22Rv1 (cell line): ENCODE measurements around the gene HOXD3.

ENCODE experiments used
- H3K27ac ChIP-seq: fragments of 450-650 bp; 2 replicates; pipeline ENCODE4 v1.5.1; 2017
- ZFX ChIP-seq: fragments of 450-650 bp; IDR thresholded peaks from 2 replicates; pipeline ENCODE4 v1.6.1; 2017; ENCODE audit warnings: antibody characterized with exemption, borderline replicate concordance
- TF ChIP-seq, protein P1 (sequence below): fragments of 450-650 bp; IDR thresholded peaks from 2 replicates; pipeline ENCODE4 v1.5.1; 2017; ENCODE audit warnings: mild to moderate bottlenecking

Gene HOXD3

DNA sequence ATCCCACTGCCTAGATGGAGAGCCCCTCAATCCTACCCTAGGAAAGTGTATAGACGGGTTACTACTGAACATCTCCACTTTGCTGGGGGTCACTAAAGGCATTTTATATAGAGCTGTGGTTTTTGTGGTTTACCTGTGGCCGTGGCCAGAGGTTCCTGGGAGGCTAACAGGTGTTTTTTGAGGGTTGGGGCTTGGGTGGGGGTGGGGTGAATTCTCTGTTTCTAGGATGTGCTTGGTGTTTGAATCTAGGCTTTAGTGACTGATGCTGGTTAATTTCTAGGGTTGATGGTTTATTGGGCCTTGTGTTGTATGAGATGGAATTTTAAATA is 19.9 kb upstream of the HOXD3 start:
- TF ChIP-seq, protein P1, sequence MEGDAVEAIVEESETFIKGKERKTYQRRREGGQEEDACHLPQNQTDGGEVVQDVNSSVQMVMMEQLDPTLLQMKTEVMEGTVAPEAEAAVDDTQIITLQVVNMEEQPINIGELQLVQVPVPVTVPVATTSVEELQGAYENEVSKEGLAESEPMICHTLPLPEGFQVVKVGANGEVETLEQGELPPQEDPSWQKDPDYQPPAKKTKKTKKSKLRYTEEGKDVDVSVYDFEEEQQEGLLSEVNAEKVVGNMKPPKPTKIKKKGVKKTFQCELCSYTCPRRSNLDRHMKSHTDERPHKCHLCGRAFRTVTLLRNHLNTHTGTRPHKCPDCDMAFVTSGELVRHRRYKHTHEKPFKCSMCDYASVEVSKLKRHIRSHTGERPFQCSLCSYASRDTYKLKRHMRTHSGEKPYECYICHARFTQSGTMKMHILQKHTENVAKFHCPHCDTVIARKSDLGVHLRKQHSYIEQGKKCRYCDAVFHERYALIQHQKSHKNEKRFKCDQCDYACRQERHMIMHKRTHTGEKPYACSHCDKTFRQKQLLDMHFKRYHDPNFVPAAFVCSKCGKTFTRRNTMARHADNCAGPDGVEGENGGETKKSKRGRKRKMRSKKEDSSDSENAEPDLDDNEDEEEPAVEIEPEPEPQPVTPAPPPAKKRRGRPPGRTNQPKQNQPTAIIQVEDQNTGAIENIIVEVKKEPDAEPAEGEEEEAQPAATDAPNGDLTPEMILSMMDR = no peak
- no peak for TF ChIP-seq ZFX

GRCh38 chr2:176137906-176138305 is 19.2 kb upstream of the HOXD3 start:
- H3K27ac ChIP-seq = no peak overlapping the region
- no peak for TF ChIP-seq ZFX
- TF ChIP-seq, protein P1 = no peak

More for the DNA sequence above, 19.9 kb upstream of the HOXD3 start:
- no peak overlapping the region for H3K27ac ChIP-seq

- TF ChIP-seq, protein P1 = no peak
- no peak for TF ChIP-seq ZFX
- H3K27ac ChIP-seq = no peak overlapping the region
These were observed 18.6 kb upstream of the HOXD3 start for GRCh38 chr2:176138526-176138922.

DNA sequence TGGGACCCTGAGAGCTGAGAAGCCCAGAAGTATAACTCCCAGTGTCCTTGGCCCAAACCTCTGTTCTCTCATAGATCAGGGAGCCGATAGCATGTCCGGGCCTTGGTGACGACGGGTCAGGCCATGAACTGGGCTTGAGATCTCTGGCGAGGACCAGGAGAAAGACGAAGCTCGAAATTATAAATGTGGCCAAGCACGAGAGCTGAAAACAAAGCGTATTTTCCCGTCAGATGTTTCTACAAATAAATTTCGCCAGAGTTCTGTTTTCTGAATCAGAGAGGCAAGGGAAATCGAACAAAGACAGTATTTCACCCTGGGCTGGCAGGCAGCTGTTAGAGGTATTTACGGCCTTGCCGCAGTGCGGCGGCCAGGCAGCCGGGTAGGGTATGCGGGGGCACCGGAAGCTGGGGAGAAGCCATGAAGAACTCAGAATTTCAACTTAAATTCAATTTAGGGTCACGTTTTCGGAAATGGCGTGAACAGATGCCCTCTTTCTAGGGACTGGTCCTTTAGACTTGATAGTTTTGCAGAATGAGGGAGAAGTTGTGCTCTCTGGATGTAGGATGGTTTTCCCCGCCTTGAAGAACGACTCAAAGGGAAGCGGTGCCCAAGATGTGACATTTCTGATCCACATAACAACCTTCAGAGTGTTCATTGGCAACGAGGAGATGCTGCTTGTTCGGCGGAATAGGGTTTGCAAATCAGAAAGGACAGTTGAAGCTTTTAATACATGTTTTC is 18.0 kb upstream of the HOXD3 start:
- no peak overlapping the region for H3K27ac ChIP-seq
- no peak for TF ChIP-seq ZFX
- TF ChIP-seq, protein P1 = no peak

GRCh38 chr2:176139661-176140512 is 17.2 kb upstream of the HOXD3 start:
- H3K27ac ChIP-seq = no peak overlapping the region
- TF ChIP-seq, protein P1 = no peak
- TF ChIP-seq ZFX = no peak

DNA sequence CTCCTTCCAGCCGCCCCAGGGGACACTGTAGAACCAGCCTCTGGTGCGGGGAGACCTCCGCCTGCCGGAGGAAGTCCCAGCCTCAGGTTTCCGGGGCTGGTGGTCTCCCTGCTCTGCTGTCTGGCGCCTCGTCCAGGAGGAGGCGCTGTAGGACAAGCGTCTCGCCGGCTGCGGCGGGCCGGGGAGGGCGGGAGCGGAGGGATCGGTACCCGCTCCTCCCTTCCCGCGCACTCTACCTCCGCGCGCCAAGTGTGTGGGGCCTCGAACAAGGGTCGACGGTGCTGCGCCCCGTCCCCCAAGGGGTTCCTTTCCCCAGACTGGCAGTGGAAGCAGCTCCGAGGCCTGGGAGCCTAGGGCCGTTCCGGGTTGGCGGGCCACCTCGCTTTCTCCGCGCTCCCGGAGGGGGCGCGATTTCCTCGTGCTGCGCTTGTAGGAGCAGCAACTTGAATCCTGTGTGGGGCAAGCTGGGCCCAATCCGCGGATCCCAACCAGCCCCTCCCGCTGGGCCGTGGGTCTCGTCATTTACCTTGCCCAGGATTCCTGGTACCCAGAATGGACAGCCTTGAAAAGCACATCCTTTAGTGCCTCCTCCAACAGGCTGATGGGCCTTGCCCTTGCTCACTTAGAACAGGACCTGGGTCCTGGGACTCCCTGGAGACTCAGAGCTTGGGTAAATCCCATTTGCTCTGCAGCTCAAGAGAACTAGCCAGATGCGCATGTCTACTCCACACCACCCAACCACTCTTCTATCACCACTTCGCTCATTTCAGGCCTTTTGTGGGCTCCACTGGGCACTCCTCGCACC is 16.4 kb upstream of the HOXD3 start:
- no peak overlapping the region for H3K27ac ChIP-seq
- TF ChIP-seq ZFX = no peak
- TF ChIP-seq, protein P1 = peak; percentile 79
